Erythroblast (primary cell): ENCODE data around the gene LHFPL6.

Experiments used
- GATA1 ChIP-seq: IDR thresholded peaks from 2 replicates; pipeline ENCODE4 v1.6.1; 2011; ENCODE audit warnings: low read depth, mild to moderate bottlenecking, control low read depth, low read length, moderate library complexity
- POLR2A ChIP-seq: IDR thresholded peaks from 2 replicates; pipeline ENCODE4 v1.6.1; 2011; ENCODE audit warnings: mild to moderate bottlenecking, low read length

DNA sequence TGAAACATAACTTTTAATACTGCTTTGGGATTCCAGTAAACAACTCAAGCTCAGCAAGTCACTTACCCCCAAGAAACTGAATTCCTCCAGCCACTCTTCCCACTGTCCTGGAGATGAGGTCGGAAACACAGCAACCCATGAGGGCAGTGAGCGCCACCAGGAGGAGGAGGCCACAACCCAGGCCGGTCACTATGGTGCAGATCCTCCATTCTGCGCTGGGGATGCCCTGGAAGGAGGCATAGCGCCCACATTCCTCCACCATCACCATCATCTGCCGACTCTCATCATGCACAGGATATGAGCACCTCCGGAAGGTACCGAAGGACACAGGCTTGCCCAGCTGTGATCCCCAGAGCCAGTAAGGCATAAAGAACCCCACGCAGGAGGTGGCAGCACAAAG is 2.2 kb downstream of the LHFPL6 start:
- no peak for TF ChIP-seq POLR2A
- TF ChIP-seq GATA1, result no peak
